Activated gamma-delta T cell (primary cell): ENCODE measurements around the gene SPHK2.

Experiments
- DNase-seq: peaks from one replicate; lab custom pipeline; 2025; lab: John Stamatoyannopoulos, UW

Gene SPHK2

DNA sequence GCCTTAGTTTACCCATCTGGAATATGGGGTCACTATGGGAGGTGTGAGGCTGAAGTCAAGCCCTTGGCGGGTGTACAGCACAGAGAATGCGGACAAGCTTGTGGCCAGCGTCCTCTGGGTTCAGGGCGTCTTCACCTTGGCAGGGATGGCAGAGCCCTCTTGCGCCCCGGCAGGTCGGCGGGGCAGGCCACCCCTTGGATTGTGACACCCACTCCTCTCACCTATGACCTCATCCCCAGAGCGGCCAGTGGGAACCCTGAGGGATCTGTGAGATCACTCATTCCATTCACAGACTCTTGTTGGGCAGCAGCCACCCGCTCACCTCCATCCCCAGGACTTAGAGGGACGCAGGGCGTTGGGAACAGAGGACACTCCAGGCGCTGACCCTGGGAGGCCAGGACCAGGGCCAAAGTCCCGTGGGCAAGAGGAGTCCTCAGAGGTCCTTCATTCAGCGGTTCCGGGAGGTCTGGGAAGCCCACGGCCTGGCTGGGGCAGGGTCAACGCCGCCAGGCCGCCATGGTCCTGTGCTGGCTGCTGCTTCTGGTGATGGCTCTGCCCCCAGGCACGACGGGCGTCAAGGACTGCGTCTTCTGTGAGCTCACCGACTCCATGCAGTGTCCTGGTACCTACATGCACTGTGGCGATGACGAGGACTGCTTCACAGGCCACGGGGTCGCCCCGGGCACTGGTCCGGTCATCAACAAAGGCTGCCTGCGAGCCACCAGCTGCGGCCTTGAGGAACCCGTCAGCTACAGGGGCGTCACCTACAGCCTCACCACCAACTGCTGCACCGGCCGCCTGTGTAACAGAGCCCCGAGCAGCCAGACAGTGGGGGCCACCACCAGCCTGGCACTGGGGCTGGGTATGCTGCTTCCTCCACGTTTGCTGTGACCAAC is 12.6 kb upstream of the SPHK2 start, which contains the start of gene SPACA4:
SPACA4 (plus strand) TSS at position 280 of the 896 bp plus-strand sequence; CDS start at position 517, 237 bp downstream.
- no peak for DNase-seq

GRCh38 chr19:48607359-48607755 is 11.9 kb upstream of the SPHK2 start:
- no peak for DNase-seq

DNA sequence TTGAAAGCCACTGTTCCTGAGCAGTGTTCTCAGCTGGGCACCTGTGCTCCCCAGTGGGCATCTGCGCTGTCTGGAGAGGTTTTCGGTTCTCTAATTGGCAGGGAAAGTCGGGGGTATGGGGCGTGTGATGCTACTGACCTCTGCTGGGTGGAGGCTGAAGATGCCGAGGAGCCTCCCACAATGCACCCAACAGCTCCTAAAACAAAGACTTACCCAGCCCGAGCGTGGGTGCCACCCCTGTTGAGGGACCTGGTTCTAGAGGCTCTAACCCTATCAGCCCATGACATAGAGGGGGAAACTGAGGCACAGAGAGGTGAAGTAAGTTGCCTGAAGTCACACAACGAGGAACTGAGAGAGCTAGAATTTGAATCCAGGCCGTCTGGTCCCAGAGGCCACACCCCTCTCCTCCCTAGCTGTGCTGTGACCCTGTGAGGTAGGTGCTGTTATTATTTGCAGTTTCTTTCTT is 10.5 kb upstream of the SPHK2 start:
- DNase-seq, result no peak

GRCh38 chr19:48609571-48610108 is 9.7 kb upstream of the SPHK2 start:
- no peak for DNase-seq

- no peak for DNase-seq
Observed at GRCh38 chr19:48611872-48612271, 7.4 kb upstream of the SPHK2 start.

DNA sequence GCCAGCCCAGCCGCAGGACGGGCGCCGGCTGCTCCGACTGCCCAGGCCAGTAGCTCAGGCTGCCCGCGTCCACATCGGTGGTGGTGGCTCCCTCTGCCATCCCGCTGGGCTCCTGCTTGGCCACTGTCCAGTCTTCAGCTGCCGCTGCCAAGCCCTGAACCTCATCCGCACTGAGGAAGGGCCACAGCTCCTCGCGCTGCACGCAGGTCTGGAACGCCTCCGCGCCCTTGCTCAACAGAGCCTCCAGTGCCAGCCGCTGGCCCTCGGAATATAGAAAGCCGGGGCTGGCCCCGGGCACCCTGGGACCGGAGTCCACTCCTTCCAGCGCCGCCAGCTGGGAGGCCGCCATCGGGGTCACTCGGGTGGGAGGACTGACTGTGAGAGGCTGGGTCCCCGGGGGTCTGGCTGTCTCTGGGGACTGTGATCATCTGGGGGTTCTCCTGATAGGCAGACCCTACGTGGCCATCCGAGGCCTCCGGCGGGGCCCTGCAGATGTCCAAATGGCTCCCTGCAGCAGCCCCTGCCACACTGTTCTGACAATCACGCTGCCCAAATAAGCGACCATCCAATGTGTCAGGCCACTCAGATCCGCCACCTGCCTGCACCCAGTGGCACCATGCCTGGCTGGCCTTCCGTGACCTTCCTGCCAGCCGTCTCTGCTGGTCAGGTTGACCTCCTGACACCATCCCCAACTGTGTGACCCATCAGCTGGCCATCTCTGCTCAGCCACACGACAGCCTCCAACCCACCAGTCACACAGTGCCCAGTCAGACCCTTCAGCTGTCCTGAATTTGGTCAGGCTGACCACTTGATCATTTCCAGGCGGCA is 6.1 kb upstream of the SPHK2 start:
- DNase-seq, result no peak

DNA sequence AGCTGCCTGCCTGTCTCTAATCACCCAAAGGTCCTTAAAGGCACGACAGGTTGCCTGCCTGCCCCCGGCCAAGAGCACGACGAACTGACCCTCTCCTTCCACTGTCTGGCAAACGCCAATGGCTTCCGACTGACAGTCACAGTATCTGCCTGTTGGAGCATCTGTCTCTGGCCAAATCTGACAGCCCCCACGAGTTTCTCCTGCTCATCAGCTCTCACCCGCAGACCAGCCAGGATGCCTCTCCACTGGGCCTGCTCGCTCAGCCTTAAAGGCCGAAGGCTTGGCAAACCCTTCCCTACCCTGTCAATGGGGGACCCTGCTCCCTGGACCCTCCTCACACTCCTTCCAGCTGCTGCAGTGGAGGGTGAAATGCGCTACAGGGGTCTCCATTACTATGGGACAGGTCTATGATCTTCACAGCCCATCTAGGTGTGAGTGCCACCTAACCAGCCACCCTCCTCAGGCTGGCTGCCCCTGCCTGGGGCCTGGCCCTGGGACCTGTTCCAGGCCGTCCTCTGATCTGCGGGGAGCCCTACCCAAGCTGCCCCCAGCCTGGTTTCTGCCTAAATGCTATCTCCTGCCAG is 5.4 kb upstream of the SPHK2 start:
- no peak for DNase-seq

GRCh38 chr19:48614436-48615230 is 4.7 kb upstream of the SPHK2 start, which contains the start of gene FAM83E:
TSS of gene FAM83E (minus strand) at chr19:48615076. CDS start at chr19:48613372, 1,704 bp downstream.
- DNase-seq, result no peak

DNA sequence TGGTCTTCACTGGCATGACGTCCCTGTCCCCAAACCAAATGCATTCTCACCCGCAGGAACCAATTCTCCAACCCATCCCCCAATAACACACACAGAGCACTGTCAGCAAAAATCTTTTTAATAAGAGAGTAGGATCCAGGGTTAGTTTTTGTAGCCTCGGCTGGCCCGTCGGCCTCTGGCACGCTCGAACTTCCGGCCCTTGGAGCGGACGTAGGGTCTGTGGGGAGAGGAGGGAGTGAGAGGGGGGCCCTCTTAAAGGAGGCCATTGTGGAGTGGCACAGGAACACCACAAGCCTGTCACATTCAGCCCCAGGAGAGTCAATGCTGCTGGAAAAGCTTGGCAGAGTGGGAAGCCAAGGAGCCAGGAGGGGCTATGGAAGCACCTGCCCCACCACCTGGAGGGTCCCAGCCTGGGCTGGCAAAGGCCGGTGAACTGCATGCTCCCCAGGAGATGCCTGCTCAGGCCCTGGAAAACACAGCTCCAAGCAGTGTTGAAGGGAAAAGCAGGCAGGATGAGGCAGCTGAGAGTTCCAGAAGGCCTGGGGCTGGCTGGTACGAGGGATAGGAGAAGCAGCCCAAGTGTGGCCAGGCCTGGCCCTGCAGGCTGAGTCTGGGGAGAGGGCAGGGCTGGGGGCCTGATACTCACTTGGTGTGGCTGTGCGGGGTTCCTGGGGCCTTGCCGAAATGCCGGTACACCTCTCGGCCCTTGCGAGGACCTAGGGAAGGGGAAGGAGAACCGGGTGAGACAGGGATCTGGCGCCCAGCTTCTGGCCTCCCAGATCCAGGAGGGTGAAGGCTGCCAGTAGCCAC is 3.9 kb upstream of the SPHK2 start:
- no peak for DNase-seq

DNA sequence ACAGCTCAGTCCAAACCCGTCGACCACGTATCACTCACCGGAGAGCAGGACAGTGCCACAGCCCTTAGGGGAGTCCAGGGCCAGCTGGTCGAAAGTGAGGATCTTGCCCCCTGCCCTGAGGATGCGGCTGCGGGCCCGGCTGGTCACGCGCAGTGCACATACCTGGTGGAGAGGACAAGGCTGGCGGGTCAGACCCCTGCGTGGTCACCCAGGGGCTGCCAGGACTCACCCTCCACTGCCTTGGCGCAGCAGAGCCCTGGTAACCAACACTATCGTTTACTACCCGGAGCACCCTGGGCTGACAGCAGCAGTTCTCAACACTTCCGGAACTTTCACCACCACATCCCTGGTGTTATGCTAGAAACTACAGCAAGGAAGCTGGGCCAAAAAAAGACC is 3.3 kb upstream of the SPHK2 start:
- no peak for DNase-seq

DNA sequence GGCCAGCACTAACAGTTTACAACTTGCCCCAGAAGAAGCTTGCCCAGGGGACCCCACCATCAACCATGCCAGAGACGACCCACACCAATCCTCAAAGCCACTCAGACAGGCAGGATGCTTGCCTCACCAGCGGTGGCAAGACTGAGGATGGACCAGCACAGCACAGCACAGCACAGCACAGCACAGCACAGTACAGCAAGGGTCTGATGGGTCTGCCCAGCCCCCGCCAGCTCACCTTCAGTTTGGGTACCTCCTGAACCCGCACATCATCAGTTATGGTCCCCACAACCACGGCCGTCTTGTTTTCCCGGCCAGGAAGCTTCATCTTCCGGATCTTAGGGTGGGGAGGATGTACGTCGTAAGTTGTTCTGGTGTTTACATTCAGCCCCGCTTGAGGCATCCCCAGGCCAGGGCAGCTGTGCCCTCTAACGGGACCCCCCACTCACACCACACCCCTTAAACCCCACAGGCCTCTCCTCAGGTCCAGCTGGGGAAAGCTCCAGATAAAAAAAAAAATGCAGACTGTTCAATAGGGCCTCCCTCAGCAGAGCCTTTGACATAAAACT is 2.7 kb upstream of the SPHK2 start:
- DNase-seq, result no peak

GRCh38 chr19:48617146-48617937 is 2.0 kb upstream of the SPHK2 start:
- no peak for DNase-seq

- no peak for DNase-seq
Observed at GRCh38 chr19:48618278-48618915, 909 bp upstream of the SPHK2 start.

DNA sequence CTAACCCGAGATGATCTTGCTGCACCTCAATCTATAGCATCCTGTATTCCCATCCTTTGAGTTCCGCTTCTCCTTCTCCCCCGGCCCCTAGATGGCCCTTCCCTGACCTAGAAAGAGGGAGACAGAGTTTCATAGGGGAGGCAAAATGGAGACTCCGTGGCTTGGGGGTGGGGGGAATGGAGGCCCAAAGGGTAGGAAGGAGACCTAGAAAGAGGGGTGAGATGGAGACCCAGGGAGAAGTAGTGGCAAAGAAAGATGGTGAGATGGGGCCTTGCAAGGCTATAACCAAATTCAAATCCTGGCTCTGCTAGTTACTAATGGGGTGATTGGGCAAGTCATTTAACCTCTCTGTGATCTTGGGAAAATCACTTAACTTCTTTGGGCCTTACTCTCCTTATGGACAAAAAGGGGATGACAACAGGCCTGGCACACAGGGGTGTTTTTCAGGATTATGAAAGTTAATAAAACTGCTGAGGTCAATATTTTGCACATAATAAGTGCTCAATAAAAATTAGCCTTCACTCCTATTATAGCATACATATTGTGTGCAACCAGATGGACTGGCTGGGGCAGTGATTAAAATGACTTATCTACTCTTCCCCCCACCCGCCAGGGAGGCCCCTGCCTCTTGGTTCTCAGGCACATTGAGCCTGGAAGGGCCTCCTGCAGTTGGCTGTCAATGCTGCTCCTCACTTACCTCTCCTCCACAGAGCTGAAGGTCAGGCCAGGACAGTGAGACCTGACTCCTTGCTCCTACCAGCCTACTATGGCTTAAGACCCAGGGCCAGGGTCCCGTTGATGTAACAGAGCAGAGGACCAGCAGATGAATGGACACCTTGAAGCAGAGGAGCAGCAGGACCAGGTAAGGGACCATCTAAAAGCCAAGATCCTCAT is 633 bp downstream of the SPHK2 start:
- DNase-seq, result no peak

GRCh38 chr19:48623556-48624066 is 4.3 kb downstream of the SPHK2 start:
- no peak for DNase-seq

DNA sequence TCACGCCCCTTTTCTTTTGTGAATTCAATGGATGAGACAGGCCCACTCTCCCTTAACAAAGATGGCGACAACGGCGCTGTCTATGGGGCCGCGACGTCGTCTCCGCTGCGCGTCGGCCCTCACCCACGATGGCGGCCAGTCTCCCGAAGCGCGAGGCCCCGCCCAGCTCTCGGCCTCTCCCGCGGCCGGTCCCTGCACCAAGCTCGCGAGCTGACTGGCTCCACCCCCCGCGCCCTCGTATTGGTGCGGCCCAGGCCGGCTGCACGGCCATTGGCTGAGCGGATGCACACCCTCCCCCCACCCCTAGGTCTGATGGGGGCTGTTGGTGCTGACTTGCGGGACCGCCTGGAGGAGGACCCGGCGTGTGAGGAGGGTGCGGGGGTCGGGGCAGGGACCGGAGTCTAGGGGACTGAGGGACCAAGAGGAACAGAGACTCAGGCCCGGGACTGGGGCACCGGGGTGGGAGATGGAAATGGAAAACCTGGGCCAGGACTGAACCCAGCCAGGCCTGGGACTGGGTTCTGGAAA is 4.8 kb downstream of the SPHK2 start:
- DNase-seq, result peak; percentile 87
